HG03565 (cell line): Measurements from ENCODE around the gene WASHC2C.
A peak's percentile ranks its signal among the peaks of the same experiment; 100 is the strongest.
"Not testable (repeated sequence)": the region's sequence is repeated elsewhere in the genome, so short reads cannot be mapped to it uniquely, and the experiment has no call there.

ENCODE experiments used
- ATAC-seq: cut with Tn5 transposase; IDR thresholded peaks from one replicate; pipeline ENCODE4 v1.9.1; 2021; ENCODE audit warnings: mild to moderate bottlenecking, moderate library complexity; ENCODE audit not compliant: unreplicated experiment

The WASHC2C gene

GRCh38 chr10:45757661-45758396 lies 30.8 kb downstream of the WASHC2C start:
- ATAC-seq: not testable (repeated sequence)

GRCh38 chr10:45761622-45762021 lies 34.6 kb downstream of the WASHC2C start:
- peak; percentile 61 for ATAC-seq

GRCh38 chr10:45763037-45763436 lies 36.0 kb downstream of the WASHC2C start:
- not testable (repeated sequence) for ATAC-seq

GRCh38 chr10:45768334-45768733 lies 41.3 kb downstream of the WASHC2C start:
- not testable (repeated sequence) for ATAC-seq

- ATAC-seq: not testable (repeated sequence)
Observed at GRCh38 chr10:45771757-45772461, 44.8 kb downstream of the WASHC2C start.

- not testable (repeated sequence) for ATAC-seq
Observed at GRCh38 chr10:45786217-45786616, 59.2 kb downstream of the WASHC2C start.

GRCh38 chr10:45787212-45787741 lies 60.2 kb downstream of the WASHC2C start:
- ATAC-seq: not testable (repeated sequence)

- not testable (repeated sequence) for ATAC-seq
Observed at GRCh38 chr10:45789991-45790390, 62.9 kb downstream of the WASHC2C start.

- ATAC-seq: not testable (repeated sequence)
Observed at GRCh38 chr10:45790694-45791426, 63.8 kb downstream of the WASHC2C start.

- not testable (repeated sequence) for ATAC-seq
Observed at GRCh38 chr10:45794761-45795160, 67.7 kb downstream of the WASHC2C start.

- not testable (repeated sequence) for ATAC-seq
Observed at GRCh38 chr10:45803060-45804010, 76.3 kb downstream of the WASHC2C start.

GRCh38 chr10:45804996-45805395 lies 77.9 kb downstream of the WASHC2C start:
- ATAC-seq: not testable (repeated sequence)

- ATAC-seq: no peak
Observed at GRCh38 chr10:45809837-45810236, 82.8 kb downstream of the WASHC2C start.

- no peak for ATAC-seq
Observed at GRCh38 chr10:45811075-45811474, 84.0 kb downstream of the WASHC2C start.

- not testable (repeated sequence) for ATAC-seq
Observed at GRCh38 chr10:45812959-45813358, 85.9 kb downstream of the WASHC2C start.

- not testable (repeated sequence) for ATAC-seq
Observed at GRCh38 chr10:45814146-45814545, 87.1 kb downstream of the WASHC2C start.

GRCh38 chr10:45817130-45817859 lies 90.2 kb downstream of the WASHC2C start:
- no peak for ATAC-seq

GRCh38 chr10:45817912-45818311 lies 90.8 kb downstream of the WASHC2C start:
- ATAC-seq: no peak

GRCh38 chr10:45819552-45819951 lies 92.5 kb downstream of the WASHC2C start:
- no peak for ATAC-seq
